Uterus (tissue), 2 donors: ENCODE data around the gene LRRC4B.

Experiments used
- POLR2A ChIP-seq, 2 donors: fragments of 450-650 bp; IDR thresholded peaks; one replicate each; pipeline ENCODE4 v1.6.1; 2016; ENCODE audit warnings: antibody characterized with exemption in 2 of 2, mild to moderate bottlenecking in 1 of 2, moderate library complexity in 1 of 2
- TF ChIP-seq, protein P1 (sequence below), 4 experiments: fragments of 200-600 bp in 2 of 4; fragments of 450-650 bp in 2 of 4; sonication (generic) in 2 of 4; IDR thresholded peaks; one replicate each; pipeline ENCODE4 v1.5.1; 2016 to 2019; ENCODE audit warnings: antibody characterized with exemption in 4 of 4, mild to moderate bottlenecking in 2 of 4, moderate library complexity in 1 of 4

- TF ChIP-seq, protein P1, sequence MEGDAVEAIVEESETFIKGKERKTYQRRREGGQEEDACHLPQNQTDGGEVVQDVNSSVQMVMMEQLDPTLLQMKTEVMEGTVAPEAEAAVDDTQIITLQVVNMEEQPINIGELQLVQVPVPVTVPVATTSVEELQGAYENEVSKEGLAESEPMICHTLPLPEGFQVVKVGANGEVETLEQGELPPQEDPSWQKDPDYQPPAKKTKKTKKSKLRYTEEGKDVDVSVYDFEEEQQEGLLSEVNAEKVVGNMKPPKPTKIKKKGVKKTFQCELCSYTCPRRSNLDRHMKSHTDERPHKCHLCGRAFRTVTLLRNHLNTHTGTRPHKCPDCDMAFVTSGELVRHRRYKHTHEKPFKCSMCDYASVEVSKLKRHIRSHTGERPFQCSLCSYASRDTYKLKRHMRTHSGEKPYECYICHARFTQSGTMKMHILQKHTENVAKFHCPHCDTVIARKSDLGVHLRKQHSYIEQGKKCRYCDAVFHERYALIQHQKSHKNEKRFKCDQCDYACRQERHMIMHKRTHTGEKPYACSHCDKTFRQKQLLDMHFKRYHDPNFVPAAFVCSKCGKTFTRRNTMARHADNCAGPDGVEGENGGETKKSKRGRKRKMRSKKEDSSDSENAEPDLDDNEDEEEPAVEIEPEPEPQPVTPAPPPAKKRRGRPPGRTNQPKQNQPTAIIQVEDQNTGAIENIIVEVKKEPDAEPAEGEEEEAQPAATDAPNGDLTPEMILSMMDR (IDR thresholded peaks at IDR 0.05) = no peak
- TF ChIP-seq POLR2A (IDR thresholded peaks at IDR 0.05) = no peak
Measured at GRCh38 chr19:50550594-50550966, 17.7 kb downstream of the LRRC4B start.
